ENCODE results near the gene TNFAIP2.

The TNFAIP2 gene

DNA sequence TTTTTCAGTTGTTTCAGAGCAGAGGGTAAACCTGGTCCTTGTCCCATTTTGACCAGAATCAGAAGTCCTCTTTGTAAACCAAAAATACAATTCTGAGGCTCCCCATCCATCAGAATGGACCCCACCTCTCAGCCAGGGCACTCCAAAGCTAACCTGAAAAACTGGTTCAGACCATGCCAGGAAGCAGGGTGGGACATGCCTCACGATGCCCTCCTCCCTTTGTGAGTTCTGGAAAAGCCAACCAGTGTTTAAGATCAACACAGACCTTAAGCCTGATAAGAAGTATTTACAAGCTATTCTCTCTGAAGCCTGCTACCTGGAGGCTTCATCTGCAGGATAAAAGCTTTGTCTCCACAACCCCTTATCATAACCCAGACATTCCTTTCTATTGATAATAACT, 35.4 kb downstream of the TNFAIP2 start:
- H3K4me3 ChIP-seq (ENCODE audit: low read length), result no peak overlapping the region
- no peak for DNase-seq (ENCODE audit: low read depth)
- TF ChIP-seq, protein P1, sequence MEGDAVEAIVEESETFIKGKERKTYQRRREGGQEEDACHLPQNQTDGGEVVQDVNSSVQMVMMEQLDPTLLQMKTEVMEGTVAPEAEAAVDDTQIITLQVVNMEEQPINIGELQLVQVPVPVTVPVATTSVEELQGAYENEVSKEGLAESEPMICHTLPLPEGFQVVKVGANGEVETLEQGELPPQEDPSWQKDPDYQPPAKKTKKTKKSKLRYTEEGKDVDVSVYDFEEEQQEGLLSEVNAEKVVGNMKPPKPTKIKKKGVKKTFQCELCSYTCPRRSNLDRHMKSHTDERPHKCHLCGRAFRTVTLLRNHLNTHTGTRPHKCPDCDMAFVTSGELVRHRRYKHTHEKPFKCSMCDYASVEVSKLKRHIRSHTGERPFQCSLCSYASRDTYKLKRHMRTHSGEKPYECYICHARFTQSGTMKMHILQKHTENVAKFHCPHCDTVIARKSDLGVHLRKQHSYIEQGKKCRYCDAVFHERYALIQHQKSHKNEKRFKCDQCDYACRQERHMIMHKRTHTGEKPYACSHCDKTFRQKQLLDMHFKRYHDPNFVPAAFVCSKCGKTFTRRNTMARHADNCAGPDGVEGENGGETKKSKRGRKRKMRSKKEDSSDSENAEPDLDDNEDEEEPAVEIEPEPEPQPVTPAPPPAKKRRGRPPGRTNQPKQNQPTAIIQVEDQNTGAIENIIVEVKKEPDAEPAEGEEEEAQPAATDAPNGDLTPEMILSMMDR (conservative IDR thresholded peaks at IDR 0.05; ENCODE audit: low read depth, low read length), result no peak

DNA sequence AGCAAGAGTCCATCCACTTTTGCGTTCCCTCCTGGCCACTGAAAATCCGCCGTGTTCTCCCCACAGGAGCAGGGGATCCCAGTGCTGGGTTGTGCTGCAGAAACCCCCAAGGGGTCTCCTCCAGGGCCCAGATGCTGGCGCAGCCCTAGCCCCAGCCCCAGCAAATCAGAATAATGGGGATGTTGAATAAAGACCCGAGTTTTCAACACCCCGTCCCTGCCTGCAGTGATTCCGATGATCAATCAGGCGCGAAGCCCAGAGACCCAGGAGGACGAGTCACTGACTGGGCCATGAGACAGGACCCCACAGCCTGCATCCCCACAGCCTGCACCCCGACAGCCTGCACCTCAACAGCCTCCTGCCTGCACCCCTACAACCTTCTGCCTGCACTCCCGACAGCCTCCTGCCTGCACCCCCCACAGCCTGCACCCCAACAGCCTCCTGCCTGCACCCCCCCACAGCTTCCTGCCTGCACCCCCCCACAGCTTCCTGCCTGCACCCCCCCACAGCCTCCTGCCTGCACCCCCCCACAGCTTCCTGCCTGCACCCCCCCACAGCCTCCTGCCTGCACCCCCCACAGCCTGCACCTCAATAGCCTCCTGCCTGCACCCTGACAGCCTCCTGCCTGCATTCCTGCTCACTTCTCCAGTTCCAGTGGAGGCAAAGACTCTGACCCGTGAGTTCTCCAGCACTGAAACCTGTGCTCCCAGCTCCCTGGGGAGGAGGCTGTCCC, 37.2 kb downstream of the TNFAIP2 start:
- TF ChIP-seq, protein P1 (conservative IDR thresholded peaks at IDR 0.05; ENCODE audit: low read depth, low read length), result no peak
- DNase-seq (ENCODE audit: low read depth), result no peak
- H3K4me3 ChIP-seq (ENCODE audit: low read length), result no peak overlapping the region

DNA sequence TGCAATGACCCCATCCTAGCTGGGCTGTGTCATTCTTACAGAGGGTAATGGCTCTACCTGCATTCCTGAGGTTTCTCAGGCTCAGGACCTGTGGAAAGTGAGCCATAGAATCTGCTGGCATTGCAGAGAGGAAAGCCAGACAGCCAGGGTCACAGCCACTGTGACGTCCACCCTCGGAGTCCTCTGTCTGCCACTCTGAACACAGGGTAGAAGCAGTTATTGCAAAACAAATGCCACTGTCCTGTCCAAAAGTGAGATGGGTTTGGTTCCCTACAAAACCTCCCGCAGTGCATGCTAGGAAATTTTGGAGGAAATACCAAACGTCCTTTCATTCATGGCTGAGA, 37.8 kb downstream of the TNFAIP2 start:
- DNase-seq (ENCODE audit: low read depth), result no peak
- TF ChIP-seq, protein P1 (conservative IDR thresholded peaks at IDR 0.05; ENCODE audit: low read depth, low read length), result no peak
- no peak overlapping the region for H3K4me3 ChIP-seq (ENCODE audit: low read length)

DNA sequence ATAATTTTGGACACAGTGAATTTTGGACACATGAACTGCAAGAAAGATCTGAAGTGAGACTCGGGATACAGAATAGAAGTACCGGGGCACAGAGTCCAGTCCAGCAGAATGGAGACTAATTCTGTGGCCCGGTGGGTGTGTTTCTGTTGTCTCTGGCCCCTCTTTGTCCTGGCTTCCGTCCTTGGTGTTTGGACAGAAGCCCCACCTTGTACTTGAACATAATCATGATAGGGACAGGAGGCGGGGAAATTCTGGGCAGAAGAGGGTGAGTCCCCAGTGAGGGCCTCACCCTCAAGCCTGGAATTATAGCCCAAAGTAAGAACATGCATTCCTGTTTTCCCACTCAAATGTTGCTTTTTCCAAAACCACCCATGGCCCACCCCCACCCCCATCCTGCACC, 39.9 kb downstream of the TNFAIP2 start:
- TF ChIP-seq, protein P1 (conservative IDR thresholded peaks at IDR 0.05; ENCODE audit: low read depth, low read length), result no peak
- DNase-seq (ENCODE audit: low read depth), result no peak
- no peak overlapping the region for H3K4me3 ChIP-seq (ENCODE audit: low read length)

DNA sequence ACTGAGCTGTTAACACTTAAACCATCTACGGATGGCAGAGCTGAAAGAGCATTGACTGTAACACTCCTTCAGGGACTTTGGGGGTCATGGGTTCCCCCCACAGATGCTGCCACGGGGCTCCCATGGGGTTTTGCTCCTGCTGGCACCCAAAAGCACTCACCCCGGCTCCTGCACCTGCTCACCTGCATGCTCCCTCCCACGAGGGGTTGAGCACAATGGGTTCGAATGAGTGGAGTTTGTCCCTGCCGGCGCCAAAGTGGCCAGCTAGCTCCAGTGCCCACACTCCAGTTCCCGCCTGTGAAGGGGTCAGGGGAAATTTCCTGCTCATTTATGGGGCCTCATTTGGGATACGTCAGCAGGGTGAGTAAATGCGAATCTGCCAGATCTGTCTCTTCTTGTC, 40.7 kb downstream of the TNFAIP2 start:
- H3K4me3 ChIP-seq (ENCODE audit: low read length), result no peak overlapping the region
- TF ChIP-seq, protein P1 (conservative IDR thresholded peaks at IDR 0.05; ENCODE audit: low read depth, low read length), result no peak
- no peak for DNase-seq (ENCODE audit: low read depth)

DNA sequence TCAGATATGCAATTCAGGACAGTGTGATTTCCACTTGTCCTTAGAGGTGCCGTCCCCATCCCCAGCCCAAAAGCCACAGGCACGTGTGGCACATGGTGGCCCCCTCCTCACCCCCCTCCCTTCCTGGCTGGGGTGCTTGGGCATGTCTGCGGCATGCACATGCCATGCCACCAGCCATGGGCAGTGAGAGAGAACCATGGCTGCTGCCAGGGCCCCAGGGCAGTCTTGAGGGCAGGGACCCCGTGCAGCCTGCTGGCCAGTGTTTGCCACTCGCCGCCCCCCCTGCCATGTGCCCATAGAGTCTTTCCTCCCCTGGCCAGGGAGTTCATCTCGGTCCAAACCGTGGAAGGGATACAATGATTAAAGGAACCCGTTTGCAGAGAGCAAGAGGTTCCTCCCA, 41.5 kb downstream of the TNFAIP2 start:
- no peak for DNase-seq (ENCODE audit: low read depth)
- no peak overlapping the region for H3K4me3 ChIP-seq (ENCODE audit: low read length)
- TF ChIP-seq, protein P1 (conservative IDR thresholded peaks at IDR 0.05; ENCODE audit: low read depth, low read length), result no peak

DNA sequence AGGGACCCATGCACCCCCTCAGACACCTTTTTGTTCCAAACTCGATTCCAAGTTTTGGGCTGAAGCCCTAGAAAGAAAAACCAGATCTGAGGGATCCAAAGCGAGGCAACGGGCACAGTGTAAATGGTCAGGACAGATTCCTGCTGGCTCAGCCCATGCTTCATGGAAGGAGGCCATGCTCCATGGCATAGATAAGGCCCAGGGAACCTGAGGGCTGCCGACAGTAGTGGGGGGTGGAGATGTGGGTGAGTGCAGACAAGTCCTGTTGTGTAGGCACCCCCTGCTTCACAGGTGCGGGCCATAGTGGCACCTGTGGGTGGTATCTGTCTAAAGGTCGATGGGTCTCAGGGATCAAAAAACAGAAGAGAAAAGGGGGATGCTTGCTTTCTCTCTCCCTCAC, 42.1 kb downstream of the TNFAIP2 start:
- H3K4me3 ChIP-seq (ENCODE audit: low read length), result no peak overlapping the region
- no peak for DNase-seq (ENCODE audit: low read depth)
- TF ChIP-seq, protein P1 (conservative IDR thresholded peaks at IDR 0.05; ENCODE audit: low read depth, low read length), result no peak
